ENCODE measurements around the gene FASN.

DNA sequence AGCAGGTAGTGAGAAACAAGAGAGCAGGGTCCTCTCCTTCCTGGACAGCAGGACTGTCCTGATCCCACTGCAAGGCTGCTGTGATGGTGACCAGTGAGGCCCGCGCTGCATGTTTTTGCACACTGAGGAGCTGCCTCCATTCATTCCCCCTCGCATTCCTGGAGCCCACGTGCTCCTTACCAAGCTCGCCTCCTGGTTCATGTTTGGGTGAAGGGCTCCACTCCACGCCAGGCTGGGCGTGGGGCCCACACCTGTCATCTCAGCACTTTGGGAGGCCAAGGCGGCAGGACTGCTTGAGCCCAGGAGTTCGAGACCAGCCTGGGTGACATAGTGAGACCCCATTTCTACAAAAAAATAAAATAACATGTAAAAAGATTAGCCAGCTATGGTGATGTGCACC, 15.4 kb upstream of the FASN start:
- TF ChIP-seq, protein P1, sequence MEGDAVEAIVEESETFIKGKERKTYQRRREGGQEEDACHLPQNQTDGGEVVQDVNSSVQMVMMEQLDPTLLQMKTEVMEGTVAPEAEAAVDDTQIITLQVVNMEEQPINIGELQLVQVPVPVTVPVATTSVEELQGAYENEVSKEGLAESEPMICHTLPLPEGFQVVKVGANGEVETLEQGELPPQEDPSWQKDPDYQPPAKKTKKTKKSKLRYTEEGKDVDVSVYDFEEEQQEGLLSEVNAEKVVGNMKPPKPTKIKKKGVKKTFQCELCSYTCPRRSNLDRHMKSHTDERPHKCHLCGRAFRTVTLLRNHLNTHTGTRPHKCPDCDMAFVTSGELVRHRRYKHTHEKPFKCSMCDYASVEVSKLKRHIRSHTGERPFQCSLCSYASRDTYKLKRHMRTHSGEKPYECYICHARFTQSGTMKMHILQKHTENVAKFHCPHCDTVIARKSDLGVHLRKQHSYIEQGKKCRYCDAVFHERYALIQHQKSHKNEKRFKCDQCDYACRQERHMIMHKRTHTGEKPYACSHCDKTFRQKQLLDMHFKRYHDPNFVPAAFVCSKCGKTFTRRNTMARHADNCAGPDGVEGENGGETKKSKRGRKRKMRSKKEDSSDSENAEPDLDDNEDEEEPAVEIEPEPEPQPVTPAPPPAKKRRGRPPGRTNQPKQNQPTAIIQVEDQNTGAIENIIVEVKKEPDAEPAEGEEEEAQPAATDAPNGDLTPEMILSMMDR (IDR thresholded peaks at IDR 0.05; ENCODE audit: insufficient read depth, low read length, poor library complexity, severe bottlenecking), result no peak
- TF ChIP-seq EZH2phosphoT487 (conservative IDR thresholded peaks at IDR 0.05; ENCODE audit: low read length), result no peak

Data from SU-DHL-6 (cell line).